T-helper 22 cell (primary cell): ENCODE measurements around the gene COLQ.

Experiments used
- DNase-seq: peaks from one replicate; pipeline ENCODE4 v3.0.0-alpha.2; 2020; ENCODE audit warnings: low read depth

The COLQ gene

GRCh38 chr3:15520185-15520584 lies 1.3 kb downstream of the COLQ start:
- DNase-seq, result no peak

GRCh38 chr3:15519096-15519495 lies 2.4 kb downstream of the COLQ start:
- DNase-seq, result no peak

GRCh38 chr3:15514663-15515340 lies 6.7 kb downstream of the COLQ start:
- DNase-seq, result no peak

- no peak for DNase-seq
Measured at GRCh38 chr3:15513810-15514662, 7.5 kb downstream of the COLQ start.

- no peak for DNase-seq
Measured at GRCh38 chr3:15513116-15513515, 8.4 kb downstream of the COLQ start.

- no peak for DNase-seq
Measured at GRCh38 chr3:15512166-15512565, 9.3 kb downstream of the COLQ start.

- no peak for DNase-seq
Measured at GRCh38 chr3:15511156-15511555, 10.3 kb downstream of the COLQ start.

- no peak for DNase-seq
Measured at GRCh38 chr3:15510493-15510892, 11.0 kb downstream of the COLQ start.

GRCh38 chr3:15506571-15506970 lies 14.9 kb downstream of the COLQ start:
- DNase-seq, result no peak

- no peak for DNase-seq
Measured at GRCh38 chr3:15505479-15506165, 15.9 kb downstream of the COLQ start.

- DNase-seq, result no peak
Measured at GRCh38 chr3:15502616-15503015, 18.9 kb downstream of the COLQ start.

- DNase-seq, result no peak
Measured at GRCh38 chr3:15501126-15501525, 20.4 kb downstream of the COLQ start.

GRCh38 chr3:15500107-15500724 lies 21.3 kb downstream of the COLQ start:
- no peak for DNase-seq

- no peak for DNase-seq
Measured at GRCh38 chr3:15499536-15499935, 22.0 kb downstream of the COLQ start.

- no peak for DNase-seq
Measured at GRCh38 chr3:15498431-15499214, 22.9 kb downstream of the COLQ start.

GRCh38 chr3:15497964-15498363 lies 23.5 kb downstream of the COLQ start:
- no peak for DNase-seq

GRCh38 chr3:15496341-15496664 lies 25.2 kb downstream of the COLQ start:
- DNase-seq, result no peak

GRCh38 chr3:15495461-15496340 lies 25.8 kb downstream of the COLQ start:
- DNase-seq, result no peak

- DNase-seq, result no peak
Measured at GRCh38 chr3:15493436-15493835, 28.1 kb downstream of the COLQ start.

- no peak for DNase-seq
Measured at GRCh38 chr3:15492847-15493360, 28.6 kb downstream of the COLQ start.

- DNase-seq, result no peak
Measured at GRCh38 chr3:15491143-15491542, 30.4 kb downstream of the COLQ start.
